SU-DHL-6 (cell line): Measurements from ENCODE around the gene ZNF618.

Source experiments
- H2AFZ ChIP-seq: fragments of 200-600 bp; sonication (generic); 2 replicates; pipeline ENCODE4 v1.6.1; 2014; ENCODE audit warnings: low read depth, mild to moderate bottlenecking, moderate library complexity, mixed read lengths, antibody characterized with exemption, low read length; ENCODE audit not compliant: severe bottlenecking
- H3F3A ChIP-seq: fragments of 200-600 bp; shearing (Covaris generic); 2 replicates; pipeline ENCODE4 v1.6.0; 2016; ENCODE audit warnings: antibody characterized with exemption, mild to moderate bottlenecking; ENCODE audit not compliant: insufficient read depth
- H3K27ac ChIP-seq: fragments of 200-600 bp; sonication (generic); 2 replicates; pipeline ENCODE4 v1.5.1; 2016; ENCODE audit warnings: low read depth, mild to moderate bottlenecking, low read length, moderate library complexity, mixed read lengths
- H3K27me3 ChIP-seq: fragments of 200-600 bp; sonication (generic), shearing (Covaris generic); 2 replicates; pipeline ENCODE4 v1.6.0; 2014; ENCODE audit warnings: mild to moderate bottlenecking, low read length
- H3K36me3 ChIP-seq: fragments of 200-600 bp; sonication (generic); 2 replicates; pipeline ENCODE4 v1.6.1; 2014; ENCODE audit warnings: mild to moderate bottlenecking, low read length, mixed read lengths
- H3K4me2 ChIP-seq: fragments of 300-600, 200-600 bp; shearing (Covaris generic), sonication (generic); 2 replicates; pipeline ENCODE4 v1.6.0; 2014; ENCODE audit warnings: low read length, low read depth, mild to moderate bottlenecking; ENCODE audit not compliant: poor library complexity, severe bottlenecking
- H3K4me3 ChIP-seq: fragments of 200-600 bp; sonication (generic); 2 replicates; pipeline ENCODE4 v1.5.1; 2014; ENCODE audit warnings: antibody characterized with exemption, low read length, mild to moderate bottlenecking, mixed read lengths; ENCODE audit not compliant: insufficient read depth, poor library complexity, severe bottlenecking
- H3K79me2 ChIP-seq: fragments of 200-600 bp; sonication (generic); 2 replicates; pipeline ENCODE4 v1.6.1; 2014; ENCODE audit warnings: mild to moderate bottlenecking, low read length, moderate library complexity; ENCODE audit not compliant: insufficient read depth
- H3K9ac ChIP-seq: fragments of 200-600 bp; sonication (generic); 2 replicates; pipeline ENCODE4 v1.7.0; 2014; ENCODE audit warnings: mild to moderate bottlenecking, low read length
- H3K9me2 ChIP-seq: fragments of 200-600 bp; sonication (generic); replicated peaks from 2 replicates; pipeline ENCODE4 v1.6.1; 2014; ENCODE audit warnings: low read length; ENCODE audit not compliant: insufficient read depth
- H3K9me3 ChIP-seq: fragments of 200-600 bp; sonication (generic); 2 replicates; pipeline ENCODE4 v1.6.1; 2014; ENCODE audit warnings: low read length, mixed read lengths; ENCODE audit not compliant: insufficient read depth
- H4K20me1 ChIP-seq: fragments of 200-600 bp; sonication (generic); 2 replicates; pipeline ENCODE4 v1.6.1; 2014; ENCODE audit warnings: low read depth, mild to moderate bottlenecking, antibody characterized with exemption, low read length, moderate library complexity, mixed read lengths
- CTCF ChIP-seq: fragments of 200-600 bp; sonication (generic); IDR thresholded peaks from one replicate; pipeline ENCODE4 v1.5.1; 2017; ENCODE audit warnings: antibody characterized with exemption, mild to moderate bottlenecking, low read length, moderate library complexity; ENCODE audit not compliant: insufficient read depth, poor library complexity, severe bottlenecking
- EZH2phosphoT487 ChIP-seq: fragments of 200-600 bp; sonication (generic), shearing (Covaris generic); conservative IDR thresholded peaks from 2 replicates; pipeline ENCODE4 v1.6.1; 2018; ENCODE audit warnings: mild to moderate bottlenecking, antibody characterized with exemption, low read length, moderate library complexity, mixed read lengths

The ZNF618 gene

GRCh38 chr9:114001410-114001685 lies 125.2 kb downstream of the ZNF618 start:
- H3K9me2 ChIP-seq, result no peaks in the 10 kb centered on the region
- no peak overlapping the region for H3K27ac ChIP-seq
- H2AFZ ChIP-seq, result no peak overlapping the region
- H3K36me3 ChIP-seq, result no peaks in the 10 kb centered on the region
- H3K27me3 ChIP-seq, result no peaks in the 10 kb centered on the region
- TF ChIP-seq EZH2phosphoT487 (no peak), CTCF (no peak)
- H4K20me1 ChIP-seq, result no peaks in the 10 kb centered on the region
- H3K9ac ChIP-seq, result no peak overlapping the region
- no peaks in the 10 kb centered on the region for H3K79me2 ChIP-seq
- H3K4me3 ChIP-seq, result no peak overlapping the region
- no peaks in the 10 kb centered on the region for H3F3A ChIP-seq
- H3K4me2 ChIP-seq, result no peak overlapping the region
- H3K9me3 ChIP-seq, result no peaks in the 10 kb centered on the region

GRCh38 chr9:114001794-114002261 lies 125.7 kb downstream of the ZNF618 start:
- Histone ChIP-seq H3K36me3 (no peaks in the 10 kb centered on the region), H3K79me2 (no peaks in the 10 kb centered on the region), H3F3A (no peaks in the 10 kb centered on the region), H3K9ac (no peak overlapping the region), H3K27me3 (no peaks in the 10 kb centered on the region), H3K4me3 (no peak overlapping the region), H3K4me2 (no peak overlapping the region), H2AFZ (no peak overlapping the region), H4K20me1 (no peaks in the 10 kb centered on the region), H3K9me2 (no peaks in the 10 kb centered on the region), H3K27ac (no peak overlapping the region), H3K9me3 (no peaks in the 10 kb centered on the region)
- TF ChIP-seq CTCF, result no peak
- TF ChIP-seq EZH2phosphoT487, result no peak

- Histone ChIP-seq H3K36me3 (no peaks in the 10 kb centered on the region), H3K27ac (no peak overlapping the region), H3K9ac (no peak overlapping the region), H2AFZ (no peak overlapping the region), H3K4me2 (no peak overlapping the region), H3K9me2 (no peaks in the 10 kb centered on the region), H3F3A (no peaks in the 10 kb centered on the region), H3K79me2 (no peaks in the 10 kb centered on the region), H3K9me3 (no peaks in the 10 kb centered on the region), H4K20me1 (no peaks in the 10 kb centered on the region), H3K4me3 (no peak overlapping the region), H3K27me3 (no peaks in the 10 kb centered on the region)
- TF ChIP-seq EZH2phosphoT487 (no peak), CTCF (no peak)
These were observed 126.3 kb downstream of the ZNF618 start for GRCh38 chr9:114002271-114002985.
